ELR (cell line): ENCODE measurements around the gene WNT9B.
A peak's percentile ranks its signal among the peaks of the same experiment; 100 is the strongest.
"Not testable (repeated sequence)": the region's sequence is repeated elsewhere in the genome, so short reads cannot be mapped to it uniquely, and the experiment has no call there.

Experiments
- DNase-seq: peaks from one replicate; pipeline ENCODE4 v3.0.0-alpha.2; 2015; ENCODE audit warnings: low read depth

WNT9B gene

DNA sequence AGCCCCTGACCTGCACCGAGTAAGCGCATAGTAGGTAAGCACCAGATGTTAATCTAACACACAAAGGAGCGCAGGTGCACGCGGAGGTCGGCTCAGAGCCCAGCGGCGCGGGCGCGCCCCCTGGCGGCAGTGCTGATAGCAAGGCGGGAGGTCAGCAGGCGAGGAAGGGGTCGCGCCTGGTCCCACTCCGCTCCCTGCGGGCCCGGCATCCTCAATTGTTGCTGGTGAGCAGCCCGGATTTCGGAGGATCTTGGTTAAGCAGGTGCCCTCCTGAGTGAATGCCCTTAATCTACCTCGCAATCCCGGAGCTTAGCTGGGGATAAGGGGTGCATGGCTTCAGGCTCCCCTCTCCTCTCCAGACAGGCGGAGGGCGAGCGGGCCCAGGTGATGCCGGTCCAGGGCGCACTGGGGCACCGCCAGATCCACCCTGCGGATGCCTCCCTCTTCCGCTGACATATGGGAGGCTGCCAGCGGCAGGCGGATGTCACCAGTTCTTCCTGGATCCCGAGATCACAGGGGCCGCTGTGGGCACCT, 28.9 kb upstream of the WNT9B start:
- no peak for DNase-seq

DNA sequence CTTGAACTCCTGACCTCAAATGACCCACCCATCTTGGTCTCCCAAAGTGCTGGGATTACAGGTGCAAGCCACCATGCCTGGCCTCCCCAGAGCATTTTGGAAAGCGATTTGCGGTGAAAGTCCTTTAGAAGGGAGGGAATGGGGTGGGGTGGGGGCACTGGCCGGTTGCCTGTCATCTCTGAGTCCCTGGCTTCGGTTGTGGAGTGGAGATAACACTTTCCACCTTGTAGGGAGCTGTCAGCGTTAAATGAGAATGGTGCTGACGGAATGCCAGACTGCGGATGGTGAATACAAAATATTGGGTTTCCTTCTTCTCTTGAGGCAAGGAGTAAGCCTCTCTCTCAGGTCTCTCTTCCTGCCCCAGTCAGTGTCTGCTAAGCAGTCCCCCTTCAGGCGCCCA, 27.7 kb upstream of the WNT9B start:
- no peak for DNase-seq

DNA sequence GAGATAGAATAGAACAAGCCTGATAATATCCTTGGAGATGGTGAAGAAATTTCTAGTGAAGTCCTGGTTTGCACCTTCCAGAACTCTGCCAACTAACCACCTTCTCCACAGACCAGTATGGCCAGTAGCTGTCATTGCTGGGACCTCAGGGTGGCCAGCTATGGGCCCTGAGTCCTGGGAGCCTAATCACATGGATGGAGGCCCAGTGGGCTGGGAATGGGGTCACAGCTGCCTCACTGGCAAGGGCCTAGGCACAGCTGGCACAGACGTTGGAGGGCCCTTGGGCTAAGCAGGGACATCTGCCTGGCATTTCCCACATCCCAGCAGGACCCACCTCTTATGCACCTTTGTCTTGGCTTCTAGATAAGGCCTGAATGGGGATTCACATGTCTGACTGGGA, 25.3 kb upstream of the WNT9B start:
- DNase-seq: no peak

- DNase-seq: no peak
These were observed 24.1 kb upstream of the WNT9B start for GRCh38 chr17:46827274-46827673.

DNA sequence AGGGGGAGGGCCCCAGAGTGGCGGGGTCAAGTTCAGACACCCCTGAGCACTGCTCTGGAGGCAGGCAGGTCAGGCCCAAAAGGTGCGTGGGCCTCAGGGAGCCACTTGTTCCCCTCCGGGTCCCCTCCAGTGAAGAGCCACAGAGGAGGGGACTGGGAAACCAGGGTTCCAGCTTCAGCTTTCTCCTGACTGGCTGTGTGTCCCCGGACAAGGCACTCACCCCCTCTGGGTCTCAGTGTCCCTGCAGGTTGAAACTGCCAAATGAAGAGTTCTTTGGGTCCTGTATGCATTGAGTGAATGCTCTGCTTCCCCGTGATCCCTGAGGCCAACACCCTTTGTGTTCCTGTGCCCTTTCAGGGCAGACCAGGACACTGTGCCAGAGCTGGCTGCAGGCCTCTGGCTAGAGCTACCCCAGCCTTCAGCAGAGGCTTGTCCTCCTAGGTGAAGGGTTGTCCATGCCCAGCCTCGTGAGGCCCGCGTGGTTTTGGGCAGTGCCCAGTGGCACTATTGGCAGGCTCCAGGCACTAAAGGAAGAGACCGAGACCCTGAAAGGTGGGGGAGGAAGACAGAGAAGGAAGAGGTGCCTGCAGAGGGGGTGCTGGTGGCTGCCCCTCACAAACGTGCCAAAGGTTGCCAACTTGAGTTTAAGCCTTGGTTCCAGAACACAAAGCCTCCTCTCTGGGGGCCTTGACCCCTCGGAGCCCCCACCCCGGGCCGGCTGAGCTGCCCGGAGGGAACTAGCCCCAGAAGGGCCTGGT, 19.6 kb upstream of the WNT9B start:
- no peak for DNase-seq

GRCh38 chr17:46832331-46832821, 19.0 kb upstream of the WNT9B start:
- no peak for DNase-seq

- peak; percentile 82 for DNase-seq
These were observed 18.2 kb upstream of the WNT9B start for GRCh38 chr17:46832945-46833839.

GRCh38 chr17:46833840-46834208, 17.6 kb upstream of the WNT9B start:
- no peak for DNase-seq

GRCh38 chr17:46834846-46835245, 16.5 kb upstream of the WNT9B start:
- no peak for DNase-seq

DNA sequence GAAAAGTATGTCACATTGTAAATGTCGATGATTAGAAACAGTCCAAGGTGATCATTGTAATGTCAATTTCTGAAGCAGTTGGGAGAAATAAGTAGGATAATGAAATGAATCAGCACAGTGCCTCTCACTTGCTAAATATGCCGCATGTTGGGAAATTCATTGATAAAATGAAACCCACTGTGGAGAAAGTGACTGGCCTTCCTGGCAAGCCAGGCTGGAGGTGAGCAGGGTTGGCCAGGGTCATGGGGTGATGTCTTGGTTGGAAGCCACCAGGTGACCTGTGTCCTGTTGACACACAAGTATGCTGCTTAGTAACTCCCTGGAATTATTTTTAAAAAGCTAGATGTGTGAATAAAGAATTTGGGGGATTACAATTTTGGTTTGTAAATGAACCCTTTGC, 14.9 kb upstream of the WNT9B start:
- DNase-seq: no peak

- peak; percentile 58 for DNase-seq
These were observed 13.9 kb upstream of the WNT9B start for GRCh38 chr17:46837521-46837920.

GRCh38 chr17:46839211-46839610, 12.2 kb upstream of the WNT9B start:
- DNase-seq: no peak

DNA sequence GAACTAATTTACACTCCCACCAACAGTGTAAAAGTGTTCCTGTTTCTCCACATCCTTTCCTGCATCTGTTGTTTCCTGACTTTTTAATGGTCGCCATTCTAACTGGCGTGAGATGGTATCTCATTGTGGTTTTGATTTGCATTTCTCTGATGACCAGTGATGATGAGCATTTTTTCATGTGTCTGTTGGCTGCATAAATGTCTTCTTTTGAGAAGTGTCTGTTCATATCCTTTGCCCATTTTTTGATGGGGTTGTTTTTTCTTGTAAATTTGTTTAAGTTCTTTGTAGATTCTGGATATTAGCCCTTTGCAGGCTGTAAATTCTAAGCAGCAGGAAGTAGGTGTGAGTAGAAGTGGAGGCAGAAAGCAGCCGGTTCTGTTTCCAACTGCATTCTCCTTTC, 10.8 kb upstream of the WNT9B start:
- not testable (repeated sequence) for DNase-seq

DNA sequence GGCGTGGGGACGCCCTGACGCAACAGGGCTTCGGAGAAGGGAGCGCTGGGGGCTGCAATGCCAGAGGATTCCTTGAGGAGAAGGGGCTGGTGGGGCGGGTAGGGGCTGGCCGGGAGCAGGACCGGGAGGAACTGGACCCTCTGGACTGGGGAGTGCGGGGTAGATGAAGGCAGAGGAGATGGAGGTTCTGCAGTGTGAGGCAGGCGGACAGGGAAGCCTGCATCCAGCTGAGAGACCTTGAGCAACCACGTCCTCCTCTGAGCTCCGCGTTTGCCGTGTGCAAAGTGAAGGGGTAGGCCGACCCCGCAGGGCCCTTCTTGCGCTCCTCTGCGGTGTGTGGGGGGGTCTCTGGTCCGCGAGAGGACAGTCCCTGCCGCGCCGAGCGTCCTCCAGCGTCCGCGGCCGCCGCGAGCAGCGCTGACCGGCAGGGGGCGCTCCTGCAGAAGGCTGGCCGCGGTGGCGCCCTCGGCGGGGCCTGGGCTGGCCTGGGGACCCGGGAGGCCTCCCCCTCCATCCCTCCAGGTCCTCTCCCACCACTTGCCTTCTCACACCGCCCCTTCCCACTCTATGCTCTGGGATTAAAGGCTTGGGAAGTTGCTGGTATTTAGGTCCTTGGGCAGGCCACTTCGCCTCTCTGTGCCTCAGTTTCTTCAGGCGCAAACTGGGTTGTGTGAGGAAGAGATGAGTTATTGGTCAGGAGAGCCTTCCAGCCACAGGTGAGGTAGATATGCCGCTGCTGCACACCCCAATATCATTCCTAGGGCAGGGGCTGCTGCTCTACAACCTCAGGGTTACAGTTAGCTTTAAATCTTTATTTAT, 9.6 kb upstream of the WNT9B start:
- peak; percentile 41 for DNase-seq

GRCh38 chr17:46842835-46843234, 8.5 kb upstream of the WNT9B start:
- peak; percentile 43 for DNase-seq

DNA sequence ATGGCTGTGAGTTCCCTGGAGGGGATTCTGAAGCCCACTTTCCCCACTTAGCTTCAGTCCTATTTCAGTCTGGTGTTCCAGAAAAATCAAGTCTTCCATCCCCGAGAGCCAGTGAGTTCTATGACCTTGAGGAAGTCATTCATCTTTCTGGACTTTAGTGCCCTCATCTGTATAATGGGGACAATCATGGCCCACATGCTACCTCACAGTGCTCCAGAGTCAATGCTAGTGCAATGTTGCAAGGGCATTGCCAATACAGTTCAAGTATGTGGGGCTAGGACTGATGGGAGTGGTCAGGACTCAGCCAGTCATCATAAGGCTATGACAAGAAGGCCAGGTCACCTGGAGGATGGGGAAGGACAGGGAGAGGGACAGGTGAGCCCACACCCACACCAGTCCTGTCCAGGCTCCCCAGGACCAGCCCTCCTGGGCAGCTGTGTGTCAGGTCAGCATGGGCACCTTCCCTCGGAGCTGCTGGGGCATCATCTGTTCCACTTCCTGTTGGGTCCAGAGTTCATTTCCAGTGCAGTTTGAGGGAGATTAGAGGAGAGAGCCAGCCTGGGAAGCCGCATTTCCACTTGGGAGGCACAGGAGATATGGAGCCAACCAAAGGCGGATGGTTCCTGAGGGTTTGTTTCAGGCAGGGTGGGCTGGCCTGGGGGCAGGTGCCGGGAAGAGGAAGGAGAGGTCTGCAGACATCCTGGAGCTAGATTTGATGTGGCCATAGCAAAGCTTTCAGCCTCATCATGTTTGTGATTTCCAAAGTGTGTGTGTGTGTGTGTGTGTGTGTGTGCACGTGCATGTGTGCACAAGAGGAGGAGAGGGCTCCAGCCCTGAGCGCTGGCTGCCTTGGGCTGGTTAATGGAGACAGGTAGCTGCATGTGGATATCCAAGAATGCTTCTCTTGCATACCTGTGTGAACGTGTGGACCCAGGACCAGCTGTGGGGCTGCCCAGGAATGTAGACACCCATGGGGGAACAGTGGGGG, 3.9 kb upstream of the WNT9B start:
- no peak for DNase-seq

GRCh38 chr17:46848534-46848933, 2.8 kb upstream of the WNT9B start:
- DNase-seq: no peak

GRCh38 chr17:46850688-46851028, 725 bp upstream of the WNT9B start:
- no peak for DNase-seq

GRCh38 chr17:46853896-46854444, 2.6 kb downstream of the WNT9B start:
- peak; percentile 64 for DNase-seq

DNA sequence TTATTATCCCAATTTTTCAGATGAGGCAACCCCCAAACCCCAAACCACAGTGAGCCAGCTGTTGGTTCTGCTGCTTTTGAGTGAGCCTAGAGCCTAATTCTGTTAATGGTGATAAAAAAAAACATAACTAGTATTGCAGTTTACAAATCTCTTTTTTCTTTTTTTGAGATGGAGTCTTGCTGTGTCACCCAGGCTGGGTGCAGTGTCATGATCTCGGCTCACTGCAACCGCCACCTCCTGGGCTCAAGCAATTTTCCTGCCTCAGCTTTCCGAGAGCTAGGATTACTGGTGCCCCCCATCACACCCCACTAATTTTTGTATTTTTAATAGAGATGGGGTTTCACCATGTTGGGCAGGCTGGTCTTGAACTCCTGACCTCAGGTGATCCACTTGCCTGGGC, 3.1 kb downstream of the WNT9B start:
- DNase-seq: no peak

- no peak for DNase-seq
These were observed 3.6 kb downstream of the WNT9B start for GRCh38 chr17:46854948-46855347.
